Measurements from ENCODE around the gene CPPED1.
"Not testable (repeated sequence)": the region's sequence is repeated elsewhere in the genome, so short reads cannot be mapped to it uniquely, and the experiment has no call there.

The CPPED1 gene

GRCh38 chr16:12801511-12802042, 2.1 kb downstream of the CPPED1 start:
- no peak for DNase-seq

- DNase-seq = no peak
These were observed 2.9 kb downstream of the CPPED1 start for GRCh38 chr16:12800817-12801216.

GRCh38 chr16:12799996-12800395, 3.7 kb downstream of the CPPED1 start:
- not testable (repeated sequence) for DNase-seq

- no peak for DNase-seq
These were observed 4.8 kb downstream of the CPPED1 start for GRCh38 chr16:12798846-12799245.

GRCh38 chr16:12798171-12798570, 5.5 kb downstream of the CPPED1 start:
- DNase-seq = no peak

GRCh38 chr16:12796498-12796897, 7.2 kb downstream of the CPPED1 start:
- no peak for DNase-seq

GRCh38 chr16:12794486-12795387, 8.9 kb downstream of the CPPED1 start:
- DNase-seq = no peak

- DNase-seq = no peak
These were observed 9.8 kb downstream of the CPPED1 start for GRCh38 chr16:12793865-12794240.

- DNase-seq = no peak
These were observed 10.4 kb downstream of the CPPED1 start for GRCh38 chr16:12793120-12793864.

GRCh38 chr16:12792528-12792927, 11.2 kb downstream of the CPPED1 start:
- not testable (repeated sequence) for DNase-seq

- no peak for DNase-seq
These were observed 12.3 kb downstream of the CPPED1 start for GRCh38 chr16:12791340-12791739.

- DNase-seq = no peak
These were observed 14.9 kb downstream of the CPPED1 start for GRCh38 chr16:12788758-12789157.

- no peak for DNase-seq
These were observed 17.6 kb downstream of the CPPED1 start for GRCh38 chr16:12786081-12786480.

- no peak for DNase-seq
These were observed 19.6 kb downstream of the CPPED1 start for GRCh38 chr16:12784076-12784475.

GRCh38 chr16:12781777-12782176, 21.9 kb downstream of the CPPED1 start:
- DNase-seq = no peak

GRCh38 chr16:12780467-12780866, 23.2 kb downstream of the CPPED1 start:
- no peak for DNase-seq

GRCh38 chr16:12778726-12779125, 25.0 kb downstream of the CPPED1 start:
- no peak for DNase-seq

- no peak for DNase-seq
These were observed 27.9 kb downstream of the CPPED1 start for GRCh38 chr16:12775656-12776236.

GRCh38 chr16:12773221-12773620, 30.5 kb downstream of the CPPED1 start:
- DNase-seq = no peak

GRCh38 chr16:12771341-12771798, 32.3 kb downstream of the CPPED1 start:
- no peak for DNase-seq

GRCh38 chr16:12769525-12769924, 34.2 kb downstream of the CPPED1 start:
- DNase-seq = no peak

GRCh38 chr16:12767897-12768296, 35.8 kb downstream of the CPPED1 start:
- no peak for DNase-seq

- DNase-seq = no peak
These were observed 36.8 kb downstream of the CPPED1 start for GRCh38 chr16:12766853-12767252.
